Smooth muscle cell (in vitro differentiated cells): ENCODE measurements around the gene STX18. TPM values are rescaled to one million over a fixed set of nuclear protein-coding genes. Genes with fewer than 3 reads are reported as not detected.
A peak's percentile ranks its signal among the peaks of the same experiment; 100 is the strongest.
"Not testable (repeated sequence)": the region's sequence is repeated elsewhere in the genome, so short reads cannot be mapped to it uniquely, and the experiment has no call there.

Experiments used
- DNase-seq: peaks from one replicate; lab custom pipeline; 2025; ENCODE audit not compliant: unreplicated experiment; lab: John Stamatoyannopoulos, UW
- H2AFZ ChIP-seq: fragments of 200-600 bp; sonication (generic); 2 replicates; pipeline ENCODE4 v1.6.0; 2016; ENCODE audit warnings: antibody characterized with exemption, low read depth, mild to moderate bottlenecking
- H3F3A ChIP-seq: fragments of 200-600 bp; sonication (generic); 2 replicates; pipeline ENCODE4 v1.6.0; 2017; ENCODE audit warnings: antibody characterized with exemption, low read depth
- H3K27ac ChIP-seq: fragments of 200-600 bp; sonication (generic); 2 replicates; pipeline ENCODE4 v1.5.1; 2016; ENCODE audit warnings: low read depth, mild to moderate bottlenecking
- H3K27me3 ChIP-seq: fragments of 200-600 bp; sonication (generic); 2 replicates; pipeline ENCODE4 v1.6.1; 2016; ENCODE audit warnings: low read depth, mild to moderate bottlenecking
- H3K36me3 ChIP-seq: fragments of 200-600 bp; sonication (generic); 2 replicates; pipeline ENCODE4 v1.5.1; 2016; ENCODE audit warnings: low read depth
- H3K4me1 ChIP-seq: fragments of 200-600 bp; sonication (generic); 2 replicates; pipeline ENCODE4 v1.5.1; 2016; ENCODE audit warnings: low read depth
- H3K4me2 ChIP-seq: fragments of 200-600 bp; sonication (generic); 2 replicates; pipeline ENCODE4 v1.6.0; 2016; ENCODE audit warnings: mild to moderate bottlenecking
- H3K4me3 ChIP-seq: fragments of 200-600 bp; sonication (generic); 2 replicates; pipeline ENCODE4 v1.5.1; 2016; ENCODE audit warnings: mild to moderate bottlenecking
- H3K79me2 ChIP-seq: fragments of 200-600 bp; sonication (generic); 2 replicates; pipeline ENCODE4 v1.6.0; 2016; ENCODE audit warnings: low read depth, mild to moderate bottlenecking
- H3K9ac ChIP-seq: fragments of 200-600 bp; sonication (generic); 2 replicates; pipeline ENCODE4 v1.6.0; 2016; ENCODE audit warnings: low read depth
- H3K9me3 ChIP-seq: fragments of 200-600 bp; sonication (generic); replicated peaks from 2 replicates; pipeline ENCODE4 v1.5.1; 2016; ENCODE audit warnings: low read depth
- H4K20me1 ChIP-seq: fragments of 200-600 bp; sonication (generic); 2 replicates; pipeline ENCODE4 v1.6.0; 2016; ENCODE audit warnings: low read depth
- WGBS: methylation state at CpG from one replicate; pipeline ENCODE4 v1.1.7; 2016; ENCODE audit warnings: low lambda C conversion rate; 5-methylcytosine and 5-hydroxymethylcytosine counted together
- polyA plus RNA-seq: library from polyadenylated mRNA; unstranded; fragments of >200 nt; fragmentation: Nextera tagmentation; extraction: Ambion mirVana; gene quantifications from 2 replicates; pipeline ENCODE4 v1.2.1, GENCODE V29; 2016
- total RNA-seq: library from RNA; depleted of rRNA; stranded (reverse); fragments of >200 nt; gene quantifications from 2 replicates; pipeline ENCODE4 v1.2.3, GENCODE V29; 2014
- TF ChIP-seq, protein P1 (sequence below): fragments of 200-600 bp; sonication (generic); IDR thresholded peaks from 2 replicates; pipeline ENCODE4 v1.5.1; 2017; ENCODE audit warnings: borderline replicate concordance, mild to moderate bottlenecking, antibody characterized with exemption; ENCODE audit not compliant: insufficient read depth, poor library complexity, severe bottlenecking

The STX18 gene
- total and polyA plus RNA-seq, 2 experiments from 2014 or later: 17.7 to 23.3 TPM

DNA sequence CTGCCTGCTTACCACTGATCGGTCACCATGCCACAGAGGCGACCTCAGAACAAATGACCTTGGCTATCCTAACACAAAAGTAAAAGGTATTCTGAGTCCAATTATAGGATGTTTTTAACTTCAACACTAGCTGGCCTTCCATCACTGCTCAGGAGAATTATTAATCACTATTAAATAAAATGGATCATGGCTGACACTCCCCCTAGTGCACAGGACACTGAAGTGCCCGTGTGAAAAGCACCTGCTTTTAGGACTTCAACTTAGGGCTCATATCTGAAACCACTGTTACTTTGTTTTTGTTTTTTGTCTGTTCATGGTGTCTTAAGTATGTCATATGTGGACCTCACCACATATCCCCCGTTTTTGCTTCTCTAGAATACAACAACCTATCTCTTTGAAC is 33.9 kb downstream of the STX18 start:
- peaks cover 6% of the 10 kb centered on the region for H3F3A ChIP-seq
- no peak overlapping the region for H3K9ac ChIP-seq
- no peaks in the 10 kb centered on the region for H3K27me3 ChIP-seq
- H3K36me3 ChIP-seq: no peaks in the 10 kb centered on the region
- no peaks in the 10 kb centered on the region for H3K9me3 ChIP-seq
- H2AFZ ChIP-seq: no peak overlapping the region
- no peak overlapping the region for H3K4me3 ChIP-seq
- H3K79me2 ChIP-seq: peaks cover 36% of the 10 kb centered on the region
- H3K27ac ChIP-seq: no peak overlapping the region
- peaks cover 88% of the 10 kb centered on the region for H4K20me1 ChIP-seq
- DNase-seq: no peak
- H3K4me1 ChIP-seq: peaks cover 5% of the 10 kb centered on the region
- TF ChIP-seq, protein P1, sequence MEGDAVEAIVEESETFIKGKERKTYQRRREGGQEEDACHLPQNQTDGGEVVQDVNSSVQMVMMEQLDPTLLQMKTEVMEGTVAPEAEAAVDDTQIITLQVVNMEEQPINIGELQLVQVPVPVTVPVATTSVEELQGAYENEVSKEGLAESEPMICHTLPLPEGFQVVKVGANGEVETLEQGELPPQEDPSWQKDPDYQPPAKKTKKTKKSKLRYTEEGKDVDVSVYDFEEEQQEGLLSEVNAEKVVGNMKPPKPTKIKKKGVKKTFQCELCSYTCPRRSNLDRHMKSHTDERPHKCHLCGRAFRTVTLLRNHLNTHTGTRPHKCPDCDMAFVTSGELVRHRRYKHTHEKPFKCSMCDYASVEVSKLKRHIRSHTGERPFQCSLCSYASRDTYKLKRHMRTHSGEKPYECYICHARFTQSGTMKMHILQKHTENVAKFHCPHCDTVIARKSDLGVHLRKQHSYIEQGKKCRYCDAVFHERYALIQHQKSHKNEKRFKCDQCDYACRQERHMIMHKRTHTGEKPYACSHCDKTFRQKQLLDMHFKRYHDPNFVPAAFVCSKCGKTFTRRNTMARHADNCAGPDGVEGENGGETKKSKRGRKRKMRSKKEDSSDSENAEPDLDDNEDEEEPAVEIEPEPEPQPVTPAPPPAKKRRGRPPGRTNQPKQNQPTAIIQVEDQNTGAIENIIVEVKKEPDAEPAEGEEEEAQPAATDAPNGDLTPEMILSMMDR: peak; percentile 36
- WGBS: 79% methylated on average over 4 of the region's 4 CpGs
- H3K4me2 ChIP-seq: no peak overlapping the region

DNA sequence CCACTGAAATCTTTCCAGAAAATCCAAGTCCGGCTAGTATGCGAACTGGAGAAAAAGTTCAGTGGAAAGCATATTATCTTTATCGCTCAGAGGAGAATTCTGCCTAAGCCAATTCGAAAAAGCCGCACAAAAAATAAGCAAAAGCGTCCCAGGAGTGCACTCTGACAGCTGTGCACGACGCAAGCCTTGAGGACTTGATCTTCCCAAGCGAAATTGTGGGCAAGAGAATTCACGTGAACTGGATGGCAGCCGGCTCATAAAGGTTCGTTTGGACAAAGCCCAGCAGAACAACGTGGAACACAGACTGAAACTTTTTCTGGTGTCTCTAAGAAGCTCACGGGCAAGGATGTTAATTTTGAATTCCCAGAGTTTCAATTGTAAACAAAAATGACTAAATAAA is 34.4 kb downstream of the STX18 start:
- no peak overlapping the region for H3K27ac ChIP-seq
- H3K4me3 ChIP-seq: no peak overlapping the region
- H2AFZ ChIP-seq: no peak overlapping the region
- 93% methylated on average over 14 of the region's 14 CpGs for WGBS
- no peaks in the 10 kb centered on the region for H3K9me3 ChIP-seq
- peaks cover 88% of the 10 kb centered on the region for H4K20me1 ChIP-seq
- H3K4me1 ChIP-seq: peaks cover 10% of the 10 kb centered on the region
- no peak overlapping the region for H3K9ac ChIP-seq
- no peak for DNase-seq
- H3F3A ChIP-seq: peaks cover 8% of the 10 kb centered on the region
- H3K79me2 ChIP-seq: peaks cover 36% of the 10 kb centered on the region
- H3K27me3 ChIP-seq: no peaks in the 10 kb centered on the region
- no peaks in the 10 kb centered on the region for H3K36me3 ChIP-seq
- no peak overlapping the region for H3K4me2 ChIP-seq
- TF ChIP-seq, protein P1: no peak

DNA sequence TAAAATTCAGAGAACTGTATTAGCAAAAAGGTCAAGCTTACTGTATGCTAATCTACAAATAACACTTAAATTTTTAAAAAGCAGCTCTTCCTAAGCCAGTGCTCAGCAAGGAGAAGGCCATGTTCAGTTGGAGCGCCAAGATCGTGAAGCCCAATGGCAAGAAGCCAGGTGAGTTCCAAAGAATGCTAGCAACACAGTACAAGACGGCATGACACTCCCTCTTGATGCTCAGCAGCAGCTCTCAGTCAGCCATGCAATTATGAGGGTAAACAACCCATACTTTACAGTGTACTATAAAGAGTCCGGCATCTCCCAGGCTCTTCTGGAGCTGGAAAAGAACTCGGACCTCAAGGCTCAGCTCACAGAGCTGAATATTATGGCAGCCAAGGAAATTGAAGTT is 34.9 kb downstream of the STX18 start:
- H3K27me3 ChIP-seq: no peaks in the 10 kb centered on the region
- TF ChIP-seq, protein P1: no peak
- DNase-seq: no peak
- H3K27ac ChIP-seq: no peak overlapping the region
- H3K36me3 ChIP-seq: no peaks in the 10 kb centered on the region
- H2AFZ ChIP-seq: no peak overlapping the region
- peaks cover 88% of the 10 kb centered on the region for H4K20me1 ChIP-seq
- peaks cover 8% of the 10 kb centered on the region for H3F3A ChIP-seq
- H3K9me3 ChIP-seq: no peaks in the 10 kb centered on the region
- 75% methylated on average over 5 of the region's 5 CpGs for WGBS
- peaks cover 32% of the 10 kb centered on the region for H3K79me2 ChIP-seq
- no peak overlapping the region for H3K9ac ChIP-seq
- H3K4me3 ChIP-seq: no peak overlapping the region
- H3K4me1 ChIP-seq: peaks cover 10% of the 10 kb centered on the region
- no peak overlapping the region for H3K4me2 ChIP-seq

DNA sequence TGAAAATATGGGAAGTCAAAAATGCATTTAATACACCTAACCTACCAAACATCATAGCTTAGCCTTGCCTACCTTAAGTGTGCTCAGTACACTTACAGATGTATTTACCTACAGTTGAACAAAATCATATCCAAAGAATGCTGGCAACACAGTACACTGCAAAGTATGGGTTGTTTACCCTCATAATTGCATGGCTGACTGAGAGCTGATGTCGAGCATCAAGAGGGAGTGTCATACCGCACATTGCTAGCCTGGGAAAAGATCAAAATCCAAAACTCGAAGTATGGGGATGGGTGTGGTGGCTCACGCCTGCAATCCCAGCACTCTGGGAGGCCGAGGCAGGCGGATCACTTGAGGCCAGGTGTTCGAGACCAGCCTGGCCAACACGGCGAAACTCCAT is 36.6 kb downstream of the STX18 start:
- not testable (repeated sequence) for DNase-seq, H3K9me3 ChIP-seq, H3K27ac ChIP-seq, H3K4me2 ChIP-seq, H3K36me3 ChIP-seq, H2AFZ ChIP-seq, H3K27me3 ChIP-seq, H3F3A ChIP-seq, H3K4me3 ChIP-seq, H3K9ac ChIP-seq
- 91% methylated on average over 9 of the region's 9 CpGs for WGBS
- peaks cover 87% of the 10 kb centered on the region for H4K20me1 ChIP-seq
- H3K79me2 ChIP-seq: peaks cover 31% of the 10 kb centered on the region
- peaks cover 10% of the 10 kb centered on the region for H3K4me1 ChIP-seq
